Activated CD8-positive, alpha-beta memory T cell treated with anti-CD3 and anti-CD28 coated beads, Interleukin-2, amount 50 U/mL, for 24 hours (primary cell): ENCODE measurements around the gene PLCB2.

ENCODE experiments used
- DNase-seq: peaks from one replicate; pipeline ENCODE4 v3.0.0-alpha.2; 2020; ENCODE audit errors: extremely low read depth

PLCB2 gene

DNA sequence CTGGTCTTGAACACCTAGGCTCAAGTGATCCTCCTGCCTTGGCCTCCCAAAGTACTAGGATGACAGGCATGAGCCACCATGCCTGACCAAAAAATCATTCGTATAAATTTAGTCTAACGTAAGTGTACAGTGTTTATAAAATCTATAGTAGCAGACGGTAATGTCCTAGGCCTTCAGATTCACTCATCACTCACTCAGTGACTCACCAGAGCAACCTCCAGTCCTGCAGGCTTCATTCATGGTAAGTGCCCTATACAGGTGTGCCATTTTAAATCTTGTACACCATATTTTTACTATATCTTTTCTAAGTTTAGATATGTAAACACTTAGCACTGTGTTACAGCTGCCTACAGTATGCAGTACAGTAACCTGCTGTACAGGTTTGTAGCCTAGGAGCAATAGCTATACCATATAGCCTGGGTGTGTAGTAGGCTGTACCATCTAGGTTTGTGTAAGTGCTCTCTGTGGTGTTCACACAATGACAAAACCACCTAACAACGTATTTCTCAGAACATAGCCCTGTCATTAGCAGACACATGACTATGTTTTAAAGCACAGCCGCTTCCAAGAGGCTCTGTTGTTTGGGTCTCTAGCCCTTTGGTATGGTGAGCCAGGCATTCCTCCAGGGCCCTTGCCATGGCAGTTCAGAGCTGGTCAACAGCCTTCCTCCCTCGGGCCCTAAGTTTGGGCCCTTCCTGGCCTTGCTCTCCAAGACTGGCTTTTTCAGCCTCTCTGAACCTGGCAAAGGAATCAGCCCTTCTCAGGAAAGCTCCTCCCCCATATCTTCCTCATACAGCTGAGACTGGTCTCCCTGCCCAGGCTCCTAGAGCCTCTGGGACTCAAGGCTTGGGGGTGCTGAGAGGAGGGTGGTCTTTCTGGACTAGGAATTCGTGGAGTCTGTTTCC lies 34.9 kb upstream of the PLCB2 start:
- no peak for DNase-seq

- no peak for DNase-seq
Observed at GRCh38 chr15:40340740-40341400, 33.1 kb upstream of the PLCB2 start, which contains the start of gene CCDC9B. Gene CCDC9B (minus strand): TSS chr15:40340939. CDS start chr15:40340819, 120 bp downstream.

DNA sequence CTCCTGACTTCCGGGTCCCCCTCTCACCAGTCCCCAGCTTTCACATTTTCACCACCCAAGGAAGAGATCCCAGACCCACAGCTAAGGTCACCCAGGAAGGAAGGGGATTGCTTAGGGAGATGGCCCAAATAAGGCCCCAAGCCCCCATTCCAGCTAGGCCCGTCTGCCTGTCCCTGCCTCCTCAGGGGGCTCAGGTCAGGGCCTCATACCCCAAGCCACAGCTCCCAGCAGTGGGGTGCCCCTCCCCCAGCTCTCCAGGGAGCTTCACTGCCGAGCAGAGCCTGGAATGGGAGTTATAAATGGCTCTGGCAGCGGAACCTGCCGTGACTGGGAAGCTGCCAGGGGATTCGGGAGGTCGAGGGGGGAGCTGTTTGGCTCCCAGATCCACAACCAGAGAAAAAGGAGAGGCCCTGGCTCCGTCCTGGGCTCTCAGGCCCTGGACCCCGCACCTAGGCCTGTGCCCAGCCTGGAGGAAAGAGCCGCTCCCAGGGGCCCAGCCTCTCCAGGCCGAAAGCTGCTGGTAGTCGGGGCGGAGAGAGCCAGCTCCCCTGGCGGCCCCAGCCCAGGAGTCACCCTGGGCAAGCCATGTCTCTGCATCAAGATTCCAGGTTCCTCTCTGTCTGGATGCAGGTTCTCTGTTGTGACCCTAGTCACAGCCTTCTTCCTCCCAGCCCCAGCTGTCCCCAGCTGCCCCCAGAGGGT lies 32.5 kb upstream of the PLCB2 start:
- DNase-seq: no peak

GRCh38 chr15:40339621-40339945 lies 31.8 kb upstream of the PLCB2 start:
- no peak for DNase-seq

- DNase-seq: no peak
Observed at GRCh38 chr15:40338921-40339620, 31.3 kb upstream of the PLCB2 start.

GRCh38 chr15:40338041-40338657 lies 30.4 kb upstream of the PLCB2 start:
- DNase-seq: no peak

DNA sequence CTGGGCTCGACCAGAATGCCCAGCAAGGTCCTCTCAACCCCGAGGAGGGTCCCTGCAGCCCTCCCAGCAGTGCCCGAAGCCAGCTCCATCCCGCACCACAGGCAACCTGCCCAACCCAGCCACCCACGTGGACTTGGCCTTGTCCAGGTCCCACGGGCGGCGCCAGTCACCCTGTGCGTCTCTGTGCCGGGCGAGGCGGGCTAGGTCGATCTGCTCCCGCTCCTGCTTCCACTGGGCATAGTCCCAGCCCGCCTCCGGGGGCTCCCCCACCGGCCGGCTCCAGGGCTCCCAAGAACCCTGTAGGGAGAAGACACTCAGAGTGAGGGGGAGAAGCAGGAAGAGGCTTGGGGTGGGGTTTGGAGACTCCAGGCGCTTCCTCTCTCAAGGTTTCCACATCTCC lies 29.9 kb upstream of the PLCB2 start:
- DNase-seq: no peak

- DNase-seq: no peak
Observed at GRCh38 chr15:40336744-40337122, 29.0 kb upstream of the PLCB2 start.

GRCh38 chr15:40335938-40336743 lies 28.4 kb upstream of the PLCB2 start:
- no peak for DNase-seq

GRCh38 chr15:40334941-40335795 lies 27.4 kb upstream of the PLCB2 start:
- DNase-seq: no peak

- no peak for DNase-seq
Observed at GRCh38 chr15:40334541-40334940, 26.8 kb upstream of the PLCB2 start.

DNA sequence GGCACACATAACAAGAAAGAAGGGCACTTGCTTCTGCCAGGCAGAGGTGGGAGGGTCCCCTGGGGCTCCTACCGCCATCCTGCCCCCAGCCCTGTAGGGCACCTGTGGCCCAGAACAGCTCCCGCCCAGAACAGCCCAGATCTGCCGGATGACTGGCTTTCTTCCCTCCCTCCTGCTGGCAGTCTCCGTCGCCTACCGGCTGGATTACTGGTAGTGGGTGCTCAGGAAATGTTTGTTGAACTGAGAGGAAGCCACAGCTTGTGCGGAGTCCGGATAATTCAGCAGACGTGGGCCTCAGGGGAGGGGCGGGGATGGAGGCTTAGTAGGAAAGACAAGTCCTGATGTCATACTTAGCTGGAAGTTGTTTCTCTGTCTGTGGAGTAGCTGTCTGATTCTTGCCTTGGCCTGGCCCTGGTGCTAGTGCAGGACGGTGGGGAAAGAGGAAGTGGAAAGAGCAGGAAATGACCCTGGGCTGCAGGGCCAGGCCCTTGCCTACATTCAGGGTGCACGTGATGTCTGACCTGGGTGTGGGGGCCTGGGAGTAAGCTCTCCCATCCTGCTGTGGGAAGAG lies 26.3 kb upstream of the PLCB2 start:
- no peak for DNase-seq

DNA sequence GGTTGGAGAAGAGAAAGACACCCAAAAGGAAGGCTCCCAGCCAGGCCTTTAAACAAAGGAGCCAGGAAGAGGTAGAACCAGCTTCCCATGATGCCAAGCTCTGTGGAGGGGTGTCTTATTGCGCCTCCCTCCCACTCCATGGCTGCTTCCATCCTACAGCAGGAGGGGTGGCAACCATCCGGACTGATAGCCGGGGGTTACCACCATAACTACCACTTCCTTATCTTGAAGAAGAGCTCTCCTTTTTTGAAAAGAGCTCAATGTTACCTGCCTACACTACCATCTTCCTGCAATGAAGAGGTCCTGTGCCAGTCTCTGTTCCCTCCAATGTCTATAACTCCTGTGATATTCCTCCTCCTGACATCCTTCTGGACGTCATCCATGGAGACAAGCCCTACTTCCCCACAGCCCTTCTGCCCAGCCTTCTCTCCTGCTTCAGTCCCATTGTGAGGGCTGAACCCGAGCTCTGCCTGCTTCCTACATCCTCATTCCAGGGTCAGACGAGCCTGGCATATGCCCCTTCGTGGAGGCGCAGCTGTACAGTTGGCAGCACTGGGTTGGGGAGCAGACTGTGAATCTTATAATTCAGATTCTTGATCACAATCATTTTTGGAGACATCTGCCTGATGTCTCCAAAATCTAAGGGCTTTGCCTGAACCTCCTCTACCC lies 24.5 kb upstream of the PLCB2 start:
- DNase-seq: no peak

- DNase-seq: no peak
Observed at GRCh38 chr15:40331637-40332036, 23.9 kb upstream of the PLCB2 start.

GRCh38 chr15:40331026-40331425 lies 23.3 kb upstream of the PLCB2 start:
- no peak for DNase-seq

GRCh38 chr15:40330368-40330836 lies 22.7 kb upstream of the PLCB2 start:
- no peak for DNase-seq

- DNase-seq: no peak
Observed at GRCh38 chr15:40329804-40330203, 22.1 kb upstream of the PLCB2 start.

DNA sequence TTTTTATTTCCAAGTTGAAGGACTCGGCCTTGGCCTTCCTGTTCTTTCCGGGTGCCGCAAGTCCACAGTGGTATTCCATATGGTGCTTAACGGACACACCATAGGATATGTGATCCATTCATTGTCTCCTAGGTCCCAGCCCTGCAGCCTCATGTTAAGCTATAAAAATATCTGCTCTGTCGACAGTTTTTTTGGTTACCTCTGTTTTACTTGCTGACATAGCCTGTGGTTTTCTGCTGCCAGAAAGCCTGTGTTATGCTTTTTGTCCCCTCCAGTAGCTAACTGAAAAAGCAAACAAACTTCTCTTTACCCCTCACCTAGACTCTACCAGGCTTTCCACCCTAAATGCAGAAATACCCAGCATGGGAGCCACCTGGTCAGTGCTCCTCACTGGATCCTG lies 21.0 kb upstream of the PLCB2 start:
- no peak for DNase-seq

DNA sequence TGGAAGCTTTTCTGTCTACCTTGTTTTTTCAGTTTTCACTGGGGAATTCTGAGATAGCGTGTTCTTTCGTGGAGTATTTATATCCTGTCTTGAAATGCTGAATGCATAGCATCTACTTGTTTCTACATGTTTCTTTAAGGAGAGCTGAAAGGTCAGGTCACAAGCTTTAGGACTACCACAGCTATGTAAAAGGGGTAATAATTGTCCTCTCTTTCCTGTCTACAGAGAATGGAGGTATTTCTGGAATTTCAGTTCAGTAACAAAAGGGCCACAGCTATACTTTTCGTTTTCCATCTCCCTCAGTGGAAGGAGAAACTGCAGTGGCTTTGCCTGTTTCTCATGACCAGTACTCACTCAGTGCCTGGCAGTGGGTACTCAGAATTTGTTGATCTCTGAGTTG lies 20.4 kb upstream of the PLCB2 start:
- no peak for DNase-seq
